ENCODE data around the gene KIAA1755. TPM values are rescaled to one million over a fixed set of nuclear protein-coding genes. Genes with fewer than 3 reads are reported as not detected.

The KIAA1755 gene
- total RNA-seq, 1 experiment from 2014 or later: 0.44 TPM

GRCh38 chr20:38211200-38212097, 49.1 kb downstream of the KIAA1755 start:
- Histone ChIP-seq H3K4me1 (ENCODE audit: insufficient read depth, low read length) (peaks cover 12% of the 10 kb centered on the region), H3K79me2 (ENCODE audit: low read length) (no peaks in the 10 kb centered on the region), H3K36me3 (ENCODE audit: low read depth, low read length) (no peaks in the 10 kb centered on the region), H3K9me3 (ENCODE audit: low read length) (no peaks in the 10 kb centered on the region), H3K9me2 (replicated peaks; ENCODE audit: low read length) (no peaks in the 10 kb centered on the region), H4K20me1 (ENCODE audit: low read length) (no peaks in the 10 kb centered on the region), H3K4me3 (ENCODE audit: low read length) (no peak overlapping the region), H3K9ac (ENCODE audit: low read length) (no peak overlapping the region), H3K27ac (ENCODE audit: low read length) (no peak overlapping the region), H3F3A (ENCODE audit: low read length, unreplicated experiment) (no peaks in the 10 kb centered on the region), H3K4me2 (ENCODE audit: low read length) (no peak overlapping the region), H2AFZ (ENCODE audit: low read length) (no peak overlapping the region), H3K27me3 (ENCODE audit: low read length) (no peaks in the 10 kb centered on the region)
- ChIA-PET POLR2A (ENCODE audit: unreplicated experiment) (no interaction called here), CTCF (no interaction called here)
- BruUV-seq (replicated peaks): no TSS peak
- intact Hi-C loops (cut with micrococcal nuclease): no loop called here
- no peak for DNase-seq
- no peak for ATAC-seq
- no peak for TF ChIP-seq EZH2 (IDR thresholded peaks at IDR 0.05; ENCODE audit: low read length, unreplicated experiment)
- TF ChIP-seq EZH2phosphoT487 (IDR thresholded peaks at IDR 0.05; ENCODE audit: borderline replicate concordance, low read length): no peak
- TF ChIP-seq, protein P1, sequence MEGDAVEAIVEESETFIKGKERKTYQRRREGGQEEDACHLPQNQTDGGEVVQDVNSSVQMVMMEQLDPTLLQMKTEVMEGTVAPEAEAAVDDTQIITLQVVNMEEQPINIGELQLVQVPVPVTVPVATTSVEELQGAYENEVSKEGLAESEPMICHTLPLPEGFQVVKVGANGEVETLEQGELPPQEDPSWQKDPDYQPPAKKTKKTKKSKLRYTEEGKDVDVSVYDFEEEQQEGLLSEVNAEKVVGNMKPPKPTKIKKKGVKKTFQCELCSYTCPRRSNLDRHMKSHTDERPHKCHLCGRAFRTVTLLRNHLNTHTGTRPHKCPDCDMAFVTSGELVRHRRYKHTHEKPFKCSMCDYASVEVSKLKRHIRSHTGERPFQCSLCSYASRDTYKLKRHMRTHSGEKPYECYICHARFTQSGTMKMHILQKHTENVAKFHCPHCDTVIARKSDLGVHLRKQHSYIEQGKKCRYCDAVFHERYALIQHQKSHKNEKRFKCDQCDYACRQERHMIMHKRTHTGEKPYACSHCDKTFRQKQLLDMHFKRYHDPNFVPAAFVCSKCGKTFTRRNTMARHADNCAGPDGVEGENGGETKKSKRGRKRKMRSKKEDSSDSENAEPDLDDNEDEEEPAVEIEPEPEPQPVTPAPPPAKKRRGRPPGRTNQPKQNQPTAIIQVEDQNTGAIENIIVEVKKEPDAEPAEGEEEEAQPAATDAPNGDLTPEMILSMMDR (conservative IDR thresholded peaks at IDR 0.05; ENCODE audit: low read depth, low read length): no peak

GRCh38 chr20:38210741-38211140, 49.8 kb downstream of the KIAA1755 start:
- no peaks in the 10 kb centered on the region for H3K79me2 ChIP-seq (ENCODE audit: low read length)
- H3K4me1 ChIP-seq (ENCODE audit: insufficient read depth, low read length): peaks cover 12% of the 10 kb centered on the region
- H3F3A ChIP-seq (ENCODE audit: low read length, unreplicated experiment): no peaks in the 10 kb centered on the region
- no TSS peak for BruUV-seq (replicated peaks)
- no peaks in the 10 kb centered on the region for H4K20me1 ChIP-seq (ENCODE audit: low read length)
- H3K9me2 ChIP-seq (replicated peaks; ENCODE audit: low read length): no peaks in the 10 kb centered on the region
- H2AFZ ChIP-seq (ENCODE audit: low read length): no peak overlapping the region
- H3K4me3 ChIP-seq (ENCODE audit: low read length): no peak overlapping the region
- ChIA-PET CTCF (no interaction called here), POLR2A (ENCODE audit: unreplicated experiment) (no interaction called here)
- H3K27ac ChIP-seq (ENCODE audit: low read length): no peak overlapping the region
- H3K36me3 ChIP-seq (ENCODE audit: low read depth, low read length): no peaks in the 10 kb centered on the region
- no peaks in the 10 kb centered on the region for H3K27me3 ChIP-seq (ENCODE audit: low read length)
- peak; percentile 36 for DNase-seq
- TF ChIP-seq EZH2phosphoT487 (IDR thresholded peaks at IDR 0.05; ENCODE audit: borderline replicate concordance, low read length) (no peak), EZH2 (IDR thresholded peaks at IDR 0.05; ENCODE audit: low read length, unreplicated experiment) (no peak)
- TF ChIP-seq, protein P1 (conservative IDR thresholded peaks at IDR 0.05; ENCODE audit: low read depth, low read length): no peak
- no peak overlapping the region for H3K9ac ChIP-seq (ENCODE audit: low read length)
- H3K9me3 ChIP-seq (ENCODE audit: low read length): no peaks in the 10 kb centered on the region
- intact Hi-C loops (cut with micrococcal nuclease): no loop called here
- ATAC-seq: peak; percentile 47
- no peak overlapping the region for H3K4me2 ChIP-seq (ENCODE audit: low read length)

Data from PC-3 (cell line).